Aorta (tissue), 5 donors: ENCODE results near the gene ZNF22. TPM values are rescaled to one million over a fixed set of nuclear protein-coding genes. Genes with fewer than 3 reads are reported as not detected.

Experiments used
- ATAC-seq: fragments of 200-7000 bp; cut with Tn5 transposase; one replicate; pipeline ENCODE4 v1.9.1; 2022; ENCODE audit warnings: moderate library complexity; ENCODE audit not compliant: low FRiP score
- DNase-seq, 2 donors: peaks; one replicate each; pipeline ENCODE4 v3.0.0-alpha.2; 2020
- H3K27ac ChIP-seq, 2 donors: one replicate each; pipeline ENCODE4 v1.5.1; 2013; ENCODE audit warnings: low read length in 2 of 2, mild to moderate bottlenecking in 2 of 2, moderate library complexity in 2 of 2, control low read depth in 1 of 2, inconsistent platforms in 1 of 2, low read depth in 1 of 2
- H3K27me3 ChIP-seq, 2 donors: one replicate each; pipeline ENCODE4 v1.6.1; 2013; ENCODE audit warnings: control low read depth in 1 of 2, low read length in 1 of 2, mild to moderate bottlenecking in 1 of 2, moderate library complexity in 1 of 2; ENCODE audit not compliant: insufficient read depth in 2 of 2, control insufficient read depth in 1 of 2
- H3K36me3 ChIP-seq, 2 donors: one replicate each; pipeline ENCODE4 v1.6.1; 2013; ENCODE audit warnings: control low read depth in 1 of 2, low read length in 1 of 2, mild to moderate bottlenecking in 1 of 2; ENCODE audit not compliant: insufficient read depth in 2 of 2, control insufficient read depth in 1 of 2
- H3K4me1 ChIP-seq, 2 donors: one replicate each; pipeline ENCODE4 v1.6.1; 2013; ENCODE audit warnings: low read length in 2 of 2, control low read depth in 1 of 2, mild to moderate bottlenecking in 1 of 2, moderate library complexity in 1 of 2; ENCODE audit not compliant: insufficient read depth in 2 of 2, control insufficient read depth in 1 of 2
- H3K4me3 ChIP-seq, 2 donors: one replicate each; pipeline ENCODE4 v1.5.1; 2013; ENCODE audit warnings: low read length in 2 of 2, control low read depth in 1 of 2, mild to moderate bottlenecking in 1 of 2
- H3K9me3 ChIP-seq: one replicate; pipeline ENCODE4 v1.6.1; 2013; ENCODE audit warnings: mild to moderate bottlenecking, low read length; ENCODE audit not compliant: control insufficient read depth
- WGBS, 2 donors: extraction: QIAGEN DNeasy Blood & Tissue Kit; methylation state at CpG; one replicate each; pipeline ENCODE4 v1.1.7; 2013; 5-methylcytosine and 5-hydroxymethylcytosine counted together
- intact Hi-C, 2 donors: fragments of 100-400 bp; cut with DNase I; formaldehyde crosslinking; loops; one replicate each; pipeline versions ENCODE4 v1.14.2 to v1.15.0; 2022
- polyA plus RNA-seq, 2 donors: library from polyadenylated mRNA; stranded (reverse); fragments of 200-250 nt; gene quantifications; one replicate each; pipeline ENCODE4 v1.2.3, GENCODE V29; 2013
- total RNA-seq, 2 donors: library from RNA; stranded (reverse); fragmentation: NEBNext Ultra II Directional; extraction: Animal tissue kit (Norgen Biotek cat#: 25700); gene quantifications; one replicate each; pipeline ENCODE4 v1.2.1, GENCODE V29; 2021
- donor health status: healthy with polysubstance abuse.
- donor health status: Bipolar disorder and iron deficiency.
- donor health status: DM: no; HTN: no; CAD: no.
- donor health status: DM: no; HTN: no; CAD: no.
- donor health status: DM: yes; HTN: yes; CAD: no.

Gene ZNF22
- total and polyA plus RNA-seq, 4 donors, result 12.4 to 20.9 (median 19.9) TPM

GRCh38 chr10:44990302-44990655 is 10.4 kb upstream of the ZNF22 start:
- Histone ChIP-seq H3K27me3 (no peaks in the 10 kb centered on the region), H3K27ac (peak overlapping the region in 1 of 2 donors; percentile 17), H3K4me3 (no peak overlapping the region), H3K9me3 (no peaks in the 10 kb centered on the region), H3K4me1 (peaks cover 4 to 6% of the 10 kb centered on the region in 2 donors), H3K36me3 (no peaks in the 10 kb centered on the region)
- intact Hi-C loops, result no loop called here
- no peak for ATAC-seq
- 66 to 82% methylated on average over 8 of the region's 8 CpGs for WGBS, 2 donors
- no peak for DNase-seq

DNA sequence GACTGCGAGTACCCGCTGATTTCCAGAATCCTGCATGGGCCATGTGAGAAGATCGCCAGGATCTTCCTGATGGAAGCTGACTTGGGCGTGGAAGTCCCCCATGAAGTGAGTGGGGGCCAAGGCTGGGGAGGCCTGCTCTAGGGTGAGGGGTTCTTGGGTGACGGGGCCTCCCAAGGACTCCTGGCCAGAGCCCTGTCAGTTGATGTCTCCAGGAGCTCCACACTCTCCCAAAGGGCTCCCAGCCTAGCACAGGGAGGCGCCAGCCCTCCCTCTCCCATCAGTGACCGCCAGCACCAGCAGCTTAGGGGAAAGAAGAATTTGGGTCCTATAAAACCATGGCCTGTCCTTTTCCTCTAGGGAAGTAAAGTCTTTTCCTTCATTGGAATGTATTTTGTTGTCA is 9.8 kb upstream of the ZNF22 start:
- no peak overlapping the region for H3K27ac ChIP-seq

GRCh38 chr10:44991571-44991970 is 9.2 kb upstream of the ZNF22 start:
- Histone ChIP-seq H3K4me3 (no peak overlapping the region), H3K27me3 (no peaks in the 10 kb centered on the region), H3K36me3 (no peaks in the 10 kb centered on the region), H3K4me1 (peaks cover 5 to 8% of the 10 kb centered on the region in 2 donors), H3K9me3 (no peaks in the 10 kb centered on the region), H3K27ac (peak overlapping the region in 1 of 2 donors; percentile 45)
- intact Hi-C loops, result no loop called here
- ATAC-seq (no peak), DNase-seq (peak; percentile 56 to 69)
- WGBS, 2 donors, result 6 to 12% methylated on average over 5 of the region's 5 CpGs

More for the DNA sequence above, 9.8 kb upstream of the ZNF22 start:
- WGBS, 2 donors, result 97 to 98% methylated on average over 7 of the region's 7 CpGs
- H3K4me1 ChIP-seq, result peaks cover 7 to 8% of the 10 kb centered on the region in 2 donors
- no peaks in the 10 kb centered on the region for H3K27me3 ChIP-seq
- no peak overlapping the region for H3K4me3 ChIP-seq
- intact Hi-C loops, result no loop called here
- H3K36me3 ChIP-seq, result no peaks in the 10 kb centered on the region
- no peak for ATAC-seq
- no peaks in the 10 kb centered on the region for H3K9me3 ChIP-seq
- DNase-seq, result peak in 1 of 2 donors; percentile 56

DNA sequence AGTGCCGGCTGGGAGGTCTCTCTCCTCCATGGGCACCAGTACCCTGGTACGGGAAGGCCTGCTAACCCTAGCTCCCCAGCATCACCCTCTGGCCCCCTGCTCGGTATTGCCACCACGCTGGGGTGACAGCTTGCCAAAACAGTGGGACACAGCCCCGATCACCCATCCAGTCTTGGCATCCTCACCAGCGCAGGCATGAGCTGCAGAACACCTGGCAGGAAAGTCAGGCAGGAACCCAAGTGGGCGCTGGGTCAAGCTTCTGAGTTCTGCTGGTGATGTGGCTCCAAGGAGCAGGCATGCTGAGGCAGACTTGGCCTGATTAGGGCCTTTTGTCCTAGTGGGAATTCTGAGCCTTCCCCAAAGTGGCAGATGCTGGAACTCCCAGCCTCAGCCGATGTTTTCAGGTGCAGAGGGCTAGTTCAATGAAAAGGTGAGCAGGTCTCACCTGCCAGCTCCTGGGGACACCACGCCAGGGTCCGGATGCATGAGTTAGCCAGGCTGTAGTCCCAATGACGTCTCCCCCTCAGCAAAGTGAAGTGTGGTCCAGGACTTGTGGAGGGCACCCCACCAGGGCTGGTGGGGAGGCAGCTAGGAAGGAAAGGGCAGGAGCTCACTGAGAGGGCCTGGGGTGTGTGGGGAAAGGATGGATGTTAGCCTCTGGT is 8.5 kb upstream of the ZNF22 start:
- Histone ChIP-seq H3K4me1 (peaks cover 8 to 13% of the 10 kb centered on the region in 2 donors), H3K9me3 (no peaks in the 10 kb centered on the region), H3K27ac (peak overlapping the region in 1 of 2 donors; percentile 39), H3K36me3 (no peaks in the 10 kb centered on the region), H3K27me3 (no peaks in the 10 kb centered on the region), H3K4me3 (no peak overlapping the region)
- DNase-seq (peak; percentile 57 to 76), ATAC-seq (peak; percentile 0)
- intact Hi-C loops, result no loop called here
- 20 to 23% methylated on average over 11 of the region's 11 CpGs for WGBS, 2 donors

- Histone ChIP-seq H3K9me3 (no peaks in the 10 kb centered on the region), H3K27me3 (no peaks in the 10 kb centered on the region), H3K27ac (peak overlapping the region in 1 of 2 donors; percentile 39), H3K4me1 (peaks cover 8 to 15% of the 10 kb centered on the region in 2 donors), H3K36me3 (no peaks in the 10 kb centered on the region), H3K4me3 (no peak overlapping the region)
- no peak for ATAC-seq
- 94 to 97% methylated on average over 8 of the region's 8 CpGs for WGBS, 2 donors
- intact Hi-C loops, result no loop called here
- no peak for DNase-seq
These were observed 7.9 kb upstream of the ZNF22 start for GRCh38 chr10:44992732-44993225.

DNA sequence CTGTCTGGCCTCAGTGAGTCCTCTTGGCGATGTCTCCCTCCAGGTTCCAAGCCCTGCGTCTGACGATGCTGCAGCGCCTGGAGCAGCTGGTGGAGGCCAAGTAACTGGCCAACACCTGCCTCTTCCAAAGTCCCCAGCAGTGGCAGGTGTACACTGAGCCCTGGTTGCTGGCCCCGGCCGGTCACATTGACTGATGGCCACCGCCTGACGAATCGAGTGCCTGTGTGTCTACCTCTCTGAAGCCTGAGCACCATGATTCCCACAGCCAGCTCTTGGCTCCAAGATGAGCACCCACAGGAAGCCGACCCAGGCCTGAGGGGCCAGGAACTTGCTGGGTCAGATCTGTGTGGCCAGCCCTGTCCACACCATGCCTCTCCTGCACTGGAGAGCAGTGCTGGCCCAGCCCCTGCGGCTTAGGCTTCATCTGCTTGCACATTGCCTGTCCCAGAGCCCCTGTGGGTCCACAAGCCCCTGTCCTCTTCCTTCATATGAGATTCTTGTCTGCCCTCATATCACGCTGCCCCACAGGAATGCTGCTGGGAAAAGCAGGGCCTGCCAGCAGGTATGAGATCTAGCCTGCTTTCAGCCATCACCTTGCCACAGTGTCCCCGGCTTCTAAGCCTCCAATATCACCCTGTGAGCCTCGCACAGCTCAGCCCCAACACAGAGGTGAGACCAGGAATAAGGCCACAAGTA is 7.3 kb upstream of the ZNF22 start:
- ATAC-seq (no peak), DNase-seq (peak in 1 of 2 donors; percentile 66)
- no peaks in the 10 kb centered on the region for H3K36me3 ChIP-seq
- 97% methylated on average over 14 of the region's 14 CpGs for WGBS, 2 donors
- H3K9me3 ChIP-seq, result no peaks in the 10 kb centered on the region
- H3K27ac ChIP-seq, result no peak overlapping the region
- H3K4me1 ChIP-seq, result peaks cover 8 to 15% of the 10 kb centered on the region in 2 donors
- no peaks in the 10 kb centered on the region for H3K27me3 ChIP-seq
- no peak overlapping the region for H3K4me3 ChIP-seq
- intact Hi-C loops, result no loop called here

GRCh38 chr10:44993922-44994751 is 6.6 kb upstream of the ZNF22 start:
- WGBS, 2 donors, result 89 to 90% methylated on average over 11 of the region's 11 CpGs
- no peak overlapping the region for H3K27ac ChIP-seq
- H3K9me3 ChIP-seq, result no peaks in the 10 kb centered on the region
- H3K27me3 ChIP-seq, result no peaks in the 10 kb centered on the region
- intact Hi-C loops, result no loop called here
- DNase-seq (peak in 1 of 2 donors; percentile 33), ATAC-seq (no peak)
- H3K36me3 ChIP-seq, result no peaks in the 10 kb centered on the region
- peaks cover 8 to 15% of the 10 kb centered on the region in 2 donors for H3K4me1 ChIP-seq
- H3K4me3 ChIP-seq, result no peak overlapping the region

DNA sequence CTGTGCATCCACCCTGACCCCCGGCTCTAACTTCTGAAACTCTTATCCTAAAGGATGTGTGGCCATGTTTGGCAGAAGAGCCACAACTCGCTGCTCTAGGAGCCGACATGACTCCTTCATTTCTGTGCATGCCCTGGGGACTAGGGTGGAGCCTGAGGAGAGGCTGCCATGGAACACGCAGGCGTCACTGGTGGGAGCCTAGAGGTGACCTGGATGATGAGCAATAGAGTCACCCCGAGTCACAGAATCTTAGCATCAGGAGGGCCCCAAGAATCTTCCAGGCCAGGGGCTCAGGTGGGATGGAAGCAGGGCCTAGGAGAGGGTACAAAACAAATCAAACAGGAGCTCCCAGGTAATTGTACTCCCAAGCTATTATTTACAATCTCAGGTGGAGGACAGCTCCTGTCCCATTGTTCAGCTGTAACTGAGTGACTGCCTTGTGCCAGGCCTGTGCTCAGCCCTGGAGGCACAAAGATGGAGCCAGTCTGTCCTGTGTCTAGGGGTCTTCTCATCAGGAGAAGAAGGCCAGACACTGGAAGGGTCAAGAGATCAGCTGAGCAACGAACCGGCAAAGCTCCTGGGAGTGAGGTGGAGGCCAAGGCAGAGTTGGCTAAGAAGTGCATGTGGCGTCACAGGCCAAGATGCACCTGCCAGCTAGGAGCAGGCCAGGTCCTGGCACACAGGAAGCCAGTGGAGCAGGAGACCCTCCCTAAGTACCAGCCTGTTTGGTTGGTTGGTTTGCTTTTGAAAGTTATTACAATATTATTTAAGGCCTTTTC is 5.8 kb upstream of the ZNF22 start:
- ATAC-seq (no peak), DNase-seq (peak; percentile 38 to 46)
- Histone ChIP-seq H3K36me3 (no peaks in the 10 kb centered on the region), H3K4me1 (peaks cover 8 to 15% of the 10 kb centered on the region in 2 donors), H3K27ac (peak overlapping the region in 1 of 2 donors; percentile 66), H3K9me3 (no peaks in the 10 kb centered on the region), H3K27me3 (no peaks in the 10 kb centered on the region), H3K4me3 (no peak overlapping the region)
- WGBS, 2 donors, result 67 to 75% methylated on average over 9 of the region's 9 CpGs
- intact Hi-C loops, result no loop called here
